Measurements from ENCODE around the gene OR6X1.
"Not testable (repeated sequence)": the region's sequence is repeated elsewhere in the genome, so short reads cannot be mapped to it uniquely, and the experiment has no call there.

GRCh38 chr11:123712627-123713026 lies 41.7 kb downstream of the OR6X1 start:
- TF ChIP-seq, protein P1, sequence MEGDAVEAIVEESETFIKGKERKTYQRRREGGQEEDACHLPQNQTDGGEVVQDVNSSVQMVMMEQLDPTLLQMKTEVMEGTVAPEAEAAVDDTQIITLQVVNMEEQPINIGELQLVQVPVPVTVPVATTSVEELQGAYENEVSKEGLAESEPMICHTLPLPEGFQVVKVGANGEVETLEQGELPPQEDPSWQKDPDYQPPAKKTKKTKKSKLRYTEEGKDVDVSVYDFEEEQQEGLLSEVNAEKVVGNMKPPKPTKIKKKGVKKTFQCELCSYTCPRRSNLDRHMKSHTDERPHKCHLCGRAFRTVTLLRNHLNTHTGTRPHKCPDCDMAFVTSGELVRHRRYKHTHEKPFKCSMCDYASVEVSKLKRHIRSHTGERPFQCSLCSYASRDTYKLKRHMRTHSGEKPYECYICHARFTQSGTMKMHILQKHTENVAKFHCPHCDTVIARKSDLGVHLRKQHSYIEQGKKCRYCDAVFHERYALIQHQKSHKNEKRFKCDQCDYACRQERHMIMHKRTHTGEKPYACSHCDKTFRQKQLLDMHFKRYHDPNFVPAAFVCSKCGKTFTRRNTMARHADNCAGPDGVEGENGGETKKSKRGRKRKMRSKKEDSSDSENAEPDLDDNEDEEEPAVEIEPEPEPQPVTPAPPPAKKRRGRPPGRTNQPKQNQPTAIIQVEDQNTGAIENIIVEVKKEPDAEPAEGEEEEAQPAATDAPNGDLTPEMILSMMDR (conservative IDR thresholded peaks at IDR 0.05; ENCODE audit: low read length) = not testable (repeated sequence)
- not testable (repeated sequence) for TF ChIP-seq EZH2phosphoT487 (IDR thresholded peaks at IDR 0.05; ENCODE audit: borderline replicate concordance)
